ENCODE measurements around the gene ALOX15B.

Gene ALOX15B

GRCh38 chr17:8038954-8039610 lies at the start of gene ALOX15B:
TSS of gene ALOX15B (plus strand) at chr17:8039059. CDS start at chr17:8039156, 97 bp downstream.
- FAIRE-seq, result no peak

GRCh38 chr17:7989781-7990655 lies 48.8 kb upstream of the ALOX15B start:
- FAIRE-seq, result no peak

- FAIRE-seq, result no peak
Measured at GRCh38 chr17:7992516-7992915, 46.3 kb upstream of the ALOX15B start.

GRCh38 chr17:7992924-7993323 lies 45.9 kb upstream of the ALOX15B start:
- FAIRE-seq, result no peak

GRCh38 chr17:7993972-7994589 lies 44.8 kb upstream of the ALOX15B start:
- no peak for FAIRE-seq

- no peak for FAIRE-seq
Measured at GRCh38 chr17:7995724-7996123, 43.1 kb upstream of the ALOX15B start.

- no peak for FAIRE-seq
Measured at GRCh38 chr17:7997186-7997585, 41.7 kb upstream of the ALOX15B start.

- FAIRE-seq, result no peak
Measured at GRCh38 chr17:8001976-8002720, 36.7 kb upstream of the ALOX15B start, which contains the start of gene GUCY2D. TSS of gene GUCY2D (plus strand) at chr17:8002615. CDS start at chr17:8003048, 433 bp downstream.

- FAIRE-seq, result no peak
Measured at GRCh38 chr17:8002721-8003593, 35.9 kb upstream of the ALOX15B start.

GRCh38 chr17:8003594-8004181 lies 35.2 kb upstream of the ALOX15B start:
- no peak for FAIRE-seq

- FAIRE-seq, result no peak
Measured at GRCh38 chr17:8004899-8005298, 34.0 kb upstream of the ALOX15B start.

GRCh38 chr17:8005357-8005756 lies 33.5 kb upstream of the ALOX15B start:
- no peak for FAIRE-seq

GRCh38 chr17:8005967-8006730 lies 32.7 kb upstream of the ALOX15B start:
- no peak for FAIRE-seq

GRCh38 chr17:8006836-8007680 lies 31.8 kb upstream of the ALOX15B start:
- FAIRE-seq, result no peak

GRCh38 chr17:8007836-8008235 lies 31.0 kb upstream of the ALOX15B start:
- no peak for FAIRE-seq

GRCh38 chr17:8012045-8012580 lies 26.7 kb upstream of the ALOX15B start:
- no peak for FAIRE-seq

GRCh38 chr17:8012996-8013640 lies 25.7 kb upstream of the ALOX15B start:
- no peak for FAIRE-seq

GRCh38 chr17:8013731-8014557 lies 24.9 kb upstream of the ALOX15B start:
- FAIRE-seq, result no peak

Measured in islet of Langerhans (tissue), 1 donor.